HG02970 (cell line): ENCODE measurements around the gene NDUFV3.
"Not testable (repeated sequence)": the region's sequence is repeated elsewhere in the genome, so short reads cannot be mapped to it uniquely, and the experiment has no call there.

Experiments used
- ATAC-seq: cut with Tn5 transposase; IDR thresholded peaks from one replicate; pipeline ENCODE4 v1.9.1; 2021; ENCODE audit warnings: mild to moderate bottlenecking, moderate library complexity, moderate number of reproducible peaks; ENCODE audit not compliant: unreplicated experiment, low FRiP score

The NDUFV3 gene

GRCh38 chr21:42892931-42893755, at the start of gene NDUFV3:
TSS of gene NDUFV3 (plus strand) at chr21:42893309. CDS start at chr21:42893334, 25 bp downstream.
- peak; percentile 92 for ATAC-seq

- no peak for ATAC-seq
Measured at GRCh38 chr21:42844411-42845113, 48.5 kb upstream of the NDUFV3 start.

- no peak for ATAC-seq
Measured at GRCh38 chr21:42845296-42845965, 47.7 kb upstream of the NDUFV3 start.

- no peak for ATAC-seq
Measured at GRCh38 chr21:42846221-42846620, 46.9 kb upstream of the NDUFV3 start.

- no peak for ATAC-seq
Measured at GRCh38 chr21:42847051-42847707, 45.9 kb upstream of the NDUFV3 start.

GRCh38 chr21:42847726-42848125, 45.4 kb upstream of the NDUFV3 start:
- ATAC-seq: no peak

- not testable (repeated sequence) for ATAC-seq
Measured at GRCh38 chr21:42848144-42848931, 44.8 kb upstream of the NDUFV3 start.

GRCh38 chr21:42848932-42849758, 44.0 kb upstream of the NDUFV3 start:
- no peak for ATAC-seq

GRCh38 chr21:42849759-42850412, 43.2 kb upstream of the NDUFV3 start:
- no peak for ATAC-seq

GRCh38 chr21:42850463-42850862, 42.6 kb upstream of the NDUFV3 start:
- ATAC-seq: no peak

- ATAC-seq: no peak
Measured at GRCh38 chr21:42850866-42851391, 42.2 kb upstream of the NDUFV3 start.

- no peak for ATAC-seq
Measured at GRCh38 chr21:42851812-42852665, 41.1 kb upstream of the NDUFV3 start.

GRCh38 chr21:42852925-42853570, 40.1 kb upstream of the NDUFV3 start:
- ATAC-seq: no peak

- ATAC-seq: no peak
Measured at GRCh38 chr21:42853621-42854020, 39.5 kb upstream of the NDUFV3 start.

GRCh38 chr21:42854246-42855010, 38.7 kb upstream of the NDUFV3 start:
- ATAC-seq: no peak
